HG03521 (cell line): ENCODE data around the gene TBC1D3B.
"Not testable (repeated sequence)": the region's sequence is repeated elsewhere in the genome, so short reads cannot be mapped to it uniquely, and the experiment has no call there.

Experiments
- ATAC-seq: cut with Tn5 transposase; IDR thresholded peaks from one replicate; pipeline ENCODE4 v1.9.1; 2021; ENCODE audit warnings: mild to moderate bottlenecking, moderate library complexity; ENCODE audit not compliant: unreplicated experiment

The TBC1D3B gene

DNA sequence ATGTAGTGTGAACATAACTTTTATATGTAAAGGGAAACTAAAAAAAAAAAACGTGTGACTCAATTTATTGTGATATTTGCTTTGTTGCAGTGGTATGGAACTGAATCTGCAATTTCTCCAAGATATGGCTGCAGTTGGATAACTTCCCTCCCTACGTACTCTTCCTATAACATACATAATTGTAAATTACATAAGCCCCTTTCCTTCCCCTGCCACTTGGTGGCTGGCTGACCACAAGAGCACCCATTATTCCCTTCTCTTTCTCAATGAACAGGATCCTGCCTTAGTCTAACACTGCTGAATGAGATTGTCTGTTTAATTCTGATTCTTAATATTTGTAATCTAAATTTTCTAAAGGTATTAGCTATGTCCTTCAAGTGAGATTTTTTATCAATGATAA, 45.0 kb downstream of the TBC1D3B start:
- ATAC-seq = no peak

- no peak for ATAC-seq
These were observed 46.1 kb downstream of the TBC1D3B start for GRCh38 chr17:36130346-36130745.

- no peak for ATAC-seq
These were observed 46.8 kb downstream of the TBC1D3B start for GRCh38 chr17:36129616-36130015.

- ATAC-seq = no peak
These were observed 47.9 kb downstream of the TBC1D3B start for GRCh38 chr17:36128411-36128978.

- ATAC-seq = no peak
These were observed 48.5 kb downstream of the TBC1D3B start for GRCh38 chr17:36127911-36128310.

- no peak for ATAC-seq
These were observed 49.1 kb downstream of the TBC1D3B start for GRCh38 chr17:36127199-36127893.

- ATAC-seq = no peak
These were observed 51.3 kb downstream of the TBC1D3B start for GRCh38 chr17:36124879-36125824.

GRCh38 chr17:36123431-36123830, 53.0 kb downstream of the TBC1D3B start:
- no peak for ATAC-seq

DNA sequence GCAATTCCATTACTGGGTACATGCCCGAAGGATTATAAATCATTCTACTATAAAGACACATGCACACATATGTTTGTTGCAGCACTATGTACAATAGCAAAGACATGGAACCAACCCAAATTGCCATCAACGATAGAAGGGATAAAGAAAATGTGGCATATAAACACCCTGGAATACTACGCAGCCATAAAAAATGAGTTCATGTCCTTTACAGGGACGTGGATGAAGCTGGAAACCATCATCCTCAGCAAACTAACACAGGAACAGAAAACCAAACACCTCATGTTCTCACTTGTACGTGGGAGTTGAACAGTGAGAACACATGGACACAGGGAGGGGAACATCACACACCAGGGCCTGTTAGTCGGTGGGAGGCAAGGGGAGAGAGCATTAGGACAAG, 55.3 kb downstream of the TBC1D3B start:
- ATAC-seq = not testable (repeated sequence)

- no peak for ATAC-seq
These were observed 56.2 kb downstream of the TBC1D3B start for GRCh38 chr17:36120221-36120620.

DNA sequence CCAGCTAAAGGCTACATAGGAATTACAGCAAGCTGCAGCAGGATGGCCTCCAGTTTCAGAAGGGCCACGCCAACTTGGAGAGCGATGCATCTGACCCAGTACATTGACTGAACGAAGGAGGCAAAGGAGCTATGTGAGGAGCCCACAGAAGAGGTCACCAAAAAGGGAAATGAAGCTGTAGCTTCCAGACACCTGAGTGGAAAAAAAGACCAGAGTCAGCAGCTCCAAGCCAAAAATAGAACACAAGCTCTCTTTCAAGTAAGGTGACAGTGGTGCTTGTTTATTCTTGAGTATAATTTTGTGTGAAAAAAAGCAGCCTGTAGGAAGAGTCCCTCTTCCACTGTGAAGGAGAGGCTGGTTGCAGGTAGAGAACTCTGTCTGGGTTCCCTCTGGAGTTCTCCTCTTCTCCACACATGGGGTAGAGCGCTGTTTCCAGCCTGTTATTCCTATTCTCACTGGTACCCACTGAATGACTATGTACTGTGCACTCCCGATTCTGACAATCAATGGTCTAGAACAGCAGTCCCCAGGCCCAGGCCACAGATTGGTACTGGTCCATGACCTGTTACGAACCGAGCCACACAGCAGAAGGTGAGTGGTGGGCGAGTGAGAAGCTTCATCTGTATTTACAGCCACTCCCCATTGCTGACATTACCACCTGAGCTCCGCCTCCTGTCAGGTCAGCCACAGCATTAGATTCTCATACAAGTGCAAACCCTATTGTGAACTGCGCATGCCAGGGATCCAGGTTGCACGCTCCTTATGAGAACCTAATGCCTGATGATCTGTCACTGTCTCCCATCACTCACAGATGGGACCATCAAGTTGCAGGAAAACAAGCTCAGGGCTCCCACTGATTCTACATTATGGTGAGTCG, 57.7 kb downstream of the TBC1D3B start:
- no peak for ATAC-seq

GRCh38 chr17:36117505-36118382, 58.7 kb downstream of the TBC1D3B start:
- ATAC-seq = no peak
